ENCODE data around the gene DNAJB9.
"Not testable (repeated sequence)": the region's sequence is repeated elsewhere in the genome, so short reads cannot be mapped to it uniquely, and the experiment has no call there.

DNAJB9 gene

DNA sequence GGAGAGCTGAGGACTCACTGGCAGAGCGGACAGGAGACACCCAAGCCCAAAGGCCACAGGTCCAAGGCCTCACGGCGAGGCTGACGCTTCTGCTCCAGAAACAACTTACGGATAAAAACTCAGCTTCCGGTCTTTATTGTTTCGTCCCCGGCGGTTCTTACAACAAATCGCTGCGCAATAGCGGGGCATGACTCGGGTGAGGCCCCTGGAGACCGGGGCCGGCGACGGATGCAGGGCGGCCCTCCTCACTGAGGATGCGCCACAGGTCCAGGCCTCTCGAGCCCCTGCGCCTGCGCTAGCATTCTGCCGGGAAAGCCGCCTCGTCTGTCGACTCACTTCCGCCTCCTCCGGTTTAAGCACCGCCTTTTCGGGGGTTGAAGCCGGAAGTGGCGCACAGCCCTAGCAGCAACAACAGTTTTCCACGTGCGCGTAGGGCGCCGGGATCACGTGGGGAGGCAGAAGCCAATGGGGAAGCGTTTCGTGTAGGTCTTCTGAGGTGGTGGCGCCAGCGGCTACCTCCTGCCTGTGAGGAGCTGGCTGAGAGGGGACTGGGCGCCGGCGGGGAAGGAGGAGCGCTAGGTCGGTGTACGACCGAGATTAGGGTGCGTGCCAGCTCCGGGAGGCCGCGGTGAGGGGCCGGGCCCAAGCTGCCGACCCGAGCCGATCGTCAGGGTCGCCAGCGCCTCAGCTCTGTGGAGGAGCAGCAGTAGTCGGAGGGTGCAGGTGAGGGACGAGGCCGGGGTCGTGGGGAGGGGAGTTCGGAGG is at the start of gene DNAJB9, which contains the start of gene THAP5:
TSS of gene DNAJB9 (plus strand) at position 494 of the 765 bp plus-strand sequence. CDS start 1,853 bp downstream, outside the sequence.
TSS of gene THAP5 (minus strand) at position 326 of the 765 bp plus-strand sequence. CDS start at position 189, 137 bp downstream.
- peak; percentile 100 for DNase-seq

- no peak for DNase-seq
Measured at GRCh38 chr7:108522780-108523179, 46.9 kb upstream of the DNAJB9 start.

GRCh38 chr7:108525327-108525984 is 44.2 kb upstream of the DNAJB9 start:
- DNase-seq: no peak

DNA sequence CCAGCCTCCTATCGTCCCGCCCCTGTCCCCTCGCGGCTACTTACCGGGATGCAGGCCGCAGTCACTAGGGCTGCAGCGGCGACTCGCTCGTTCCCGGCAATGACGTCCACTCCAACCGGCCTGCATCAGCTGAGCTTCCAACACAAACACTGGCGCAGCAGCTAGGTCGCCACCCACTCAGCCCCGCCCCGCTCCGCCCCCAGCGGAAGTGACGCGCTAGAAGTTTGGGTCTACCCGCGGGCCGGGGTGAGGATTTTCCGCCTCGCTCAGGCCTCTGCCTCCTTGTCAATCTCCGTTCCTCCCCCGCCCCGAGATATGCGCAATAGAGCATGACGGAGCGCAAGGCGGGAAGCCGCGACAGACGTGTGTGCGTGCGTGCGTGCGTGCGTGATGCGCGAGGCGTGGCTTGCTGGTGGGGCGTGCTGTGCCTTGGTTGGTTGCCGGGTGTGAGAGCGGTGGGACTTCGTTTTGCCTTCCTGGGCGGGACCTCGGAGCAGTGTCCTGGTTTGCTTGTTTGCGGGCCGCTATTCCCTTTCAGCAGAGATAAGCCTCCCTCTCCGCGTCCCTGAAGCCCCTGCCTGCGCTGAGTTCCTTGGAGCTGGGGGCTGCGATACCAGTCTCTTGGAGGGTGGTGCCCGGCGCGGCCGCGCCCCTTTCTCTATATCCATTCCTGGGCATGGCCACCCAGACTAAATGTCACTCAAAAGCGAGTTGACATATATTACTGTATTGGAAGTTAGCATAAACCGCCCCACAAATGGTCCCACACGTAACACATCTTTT is 43.5 kb upstream of the DNAJB9 start, which contains the start of gene PNPLA8:
TSS of gene PNPLA8 (minus strand) at position 151 of the 783 bp plus-strand sequence. CDS start 10,644 bp downstream, outside the sequence.
- DNase-seq: peak; percentile 100

DNA sequence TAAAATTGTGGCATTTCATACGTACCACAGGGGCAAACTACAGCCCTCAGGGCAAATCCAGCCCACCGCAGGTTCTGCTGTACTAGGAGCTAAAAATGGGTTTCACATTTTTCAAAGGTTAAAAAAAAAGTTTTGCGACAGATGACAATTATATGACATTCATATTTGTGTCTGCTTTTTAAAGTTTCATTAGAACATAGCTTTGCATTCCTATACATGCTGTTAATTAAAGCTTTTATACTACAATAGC is 43.0 kb upstream of the DNAJB9 start:
- no peak for DNase-seq

DNA sequence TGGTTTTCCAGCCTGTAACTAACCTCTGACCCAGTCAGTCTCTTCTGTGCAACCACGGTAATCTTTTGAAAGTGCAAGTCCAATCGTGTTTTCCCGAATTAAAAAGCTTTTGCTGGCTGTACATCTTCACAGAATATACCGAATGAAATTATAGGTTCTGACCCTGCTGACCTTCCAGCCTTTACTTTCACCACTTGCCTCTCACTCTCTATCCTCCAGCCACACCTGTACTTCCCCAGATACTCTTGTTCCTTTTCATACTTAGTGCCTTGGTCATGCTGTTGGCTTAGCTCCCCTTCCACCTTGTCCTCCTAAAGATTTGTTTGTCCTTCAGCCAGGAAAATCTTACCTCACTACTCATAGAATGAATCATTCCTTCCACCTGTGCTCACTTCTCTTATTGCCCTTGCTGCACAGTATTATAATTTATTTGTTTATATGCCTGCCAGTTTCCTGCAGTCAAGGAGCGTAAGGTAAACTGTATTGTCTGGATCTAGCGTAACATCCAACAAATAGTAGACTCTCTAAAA is 41.4 kb upstream of the DNAJB9 start:
- no peak for DNase-seq

GRCh38 chr7:108529341-108529740 is 40.3 kb upstream of the DNAJB9 start:
- DNase-seq: no peak

- no peak for DNase-seq
Measured at GRCh38 chr7:108533712-108534111, 36.0 kb upstream of the DNAJB9 start.

- DNase-seq: no peak
Measured at GRCh38 chr7:108535257-108535656, 34.4 kb upstream of the DNAJB9 start.

DNA sequence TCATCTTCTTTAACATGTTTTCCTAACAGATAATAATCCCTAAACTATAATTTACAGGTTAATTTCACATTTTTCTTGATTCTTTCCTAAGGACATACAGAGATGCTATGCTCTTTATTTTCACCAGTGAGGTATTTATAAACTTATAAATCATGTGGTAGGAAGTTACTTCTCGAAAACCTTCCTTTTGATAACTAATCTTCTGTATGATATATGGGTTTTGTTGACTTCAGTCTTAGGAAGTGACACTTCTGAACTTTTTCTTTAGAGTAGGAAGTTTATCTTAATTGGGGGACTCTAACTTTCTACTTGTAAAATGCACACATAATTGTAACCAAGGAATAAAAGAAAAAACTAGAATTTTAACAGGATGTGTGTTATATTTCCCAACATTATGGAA is 33.9 kb upstream of the DNAJB9 start:
- DNase-seq: no peak

- DNase-seq: no peak
Measured at GRCh38 chr7:108537229-108537628, 32.4 kb upstream of the DNAJB9 start.

DNA sequence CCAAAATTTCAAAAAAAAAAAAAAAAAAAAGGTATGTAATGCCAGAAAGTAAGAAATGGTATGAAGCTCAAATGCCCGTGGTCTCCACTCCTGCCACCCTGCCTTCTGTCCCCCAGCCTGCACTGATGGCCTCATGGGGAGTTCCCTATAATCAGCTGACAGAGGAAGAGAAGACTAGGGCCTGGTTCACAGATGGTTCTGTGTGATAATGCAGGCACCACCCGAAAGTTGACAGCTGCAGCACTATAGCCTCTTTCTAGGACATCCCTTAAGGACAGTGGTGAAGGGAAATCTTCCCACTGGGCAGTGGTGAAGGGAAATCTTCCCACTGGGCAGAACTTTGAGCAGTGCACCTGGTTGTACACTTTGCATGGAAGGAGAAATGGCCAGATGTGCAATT is 31.4 kb upstream of the DNAJB9 start:
- DNase-seq: not testable (repeated sequence)

GRCh38 chr7:108538685-108539084 is 31.0 kb upstream of the DNAJB9 start:
- not testable (repeated sequence) for DNase-seq

DNA sequence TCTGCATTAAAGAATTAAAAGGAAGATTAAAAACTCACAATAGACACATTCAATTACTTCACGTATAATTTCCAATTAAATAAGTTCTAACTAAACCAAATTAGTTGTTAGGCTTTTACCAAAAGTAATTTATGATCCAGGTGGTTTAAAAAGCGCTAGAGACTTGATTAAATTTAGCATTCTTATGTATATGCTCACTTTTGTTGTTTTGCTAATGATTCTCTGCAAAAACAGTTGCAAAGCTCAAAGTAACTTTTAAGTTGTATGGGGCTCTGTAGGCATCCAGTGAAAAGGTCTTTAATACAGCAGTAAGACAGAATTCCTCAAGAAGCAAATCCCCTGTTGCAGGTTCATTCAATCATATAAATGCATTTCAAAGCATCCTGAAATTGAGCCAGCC is 28.2 kb upstream of the DNAJB9 start:
- DNase-seq: no peak

DNA sequence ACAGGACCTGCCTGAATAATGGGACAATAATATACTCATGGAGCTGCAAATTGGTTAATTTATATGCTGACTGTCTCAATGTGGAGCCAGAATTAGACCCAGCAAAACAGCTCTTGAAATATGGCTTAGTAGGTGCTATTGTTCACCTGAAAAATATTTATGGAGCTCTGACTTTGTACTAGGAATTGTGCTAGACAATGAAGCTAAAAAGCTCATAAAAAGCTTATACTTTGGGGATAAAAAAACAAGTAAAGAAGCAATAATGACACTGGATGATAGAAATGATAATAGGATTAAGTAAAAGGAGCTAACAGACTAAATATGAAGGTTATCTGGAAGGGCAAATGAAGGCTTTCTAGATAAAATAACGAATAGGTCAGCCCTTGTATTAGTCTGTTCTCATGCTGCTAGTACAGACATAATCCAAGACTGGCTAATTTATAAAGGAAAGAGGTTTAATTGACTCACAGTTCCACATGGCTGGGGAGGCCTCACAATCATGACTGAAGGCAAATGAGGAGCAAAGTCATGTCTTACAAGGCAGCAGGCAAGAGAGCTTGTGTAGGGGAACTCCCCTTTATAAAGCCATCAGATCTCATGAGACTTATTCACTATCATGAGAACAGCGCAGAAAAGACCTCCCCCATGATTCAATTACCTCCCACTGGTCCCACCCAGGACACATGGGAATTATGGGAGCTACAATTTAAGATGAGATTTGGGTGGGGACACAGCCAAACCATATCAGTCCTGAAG is 21.4 kb upstream of the DNAJB9 start:
- DNase-seq: not testable (repeated sequence)

DNA sequence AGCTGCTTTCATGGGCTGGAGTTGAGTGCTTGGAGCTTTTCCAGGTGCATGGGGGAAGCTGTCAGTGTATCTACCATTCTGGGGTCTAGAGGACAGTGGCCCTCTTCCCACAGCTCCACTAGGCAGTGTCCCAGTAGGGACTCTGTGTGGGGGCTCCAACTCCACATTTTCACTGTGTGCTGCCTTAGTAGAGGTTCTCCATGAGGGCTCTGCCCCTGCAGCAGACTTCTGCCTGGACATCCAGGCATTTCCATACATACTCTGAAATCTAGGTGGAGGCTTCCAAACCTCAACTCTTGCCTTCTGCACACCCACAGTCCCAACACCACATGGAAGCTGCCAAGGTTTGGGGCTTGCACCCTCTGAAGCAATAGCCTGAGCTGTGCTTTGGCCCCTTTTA is 13.0 kb upstream of the DNAJB9 start:
- DNase-seq: not testable (repeated sequence)

GRCh38 chr7:108557191-108557590 is 12.5 kb upstream of the DNAJB9 start:
- no peak for DNase-seq

DNA sequence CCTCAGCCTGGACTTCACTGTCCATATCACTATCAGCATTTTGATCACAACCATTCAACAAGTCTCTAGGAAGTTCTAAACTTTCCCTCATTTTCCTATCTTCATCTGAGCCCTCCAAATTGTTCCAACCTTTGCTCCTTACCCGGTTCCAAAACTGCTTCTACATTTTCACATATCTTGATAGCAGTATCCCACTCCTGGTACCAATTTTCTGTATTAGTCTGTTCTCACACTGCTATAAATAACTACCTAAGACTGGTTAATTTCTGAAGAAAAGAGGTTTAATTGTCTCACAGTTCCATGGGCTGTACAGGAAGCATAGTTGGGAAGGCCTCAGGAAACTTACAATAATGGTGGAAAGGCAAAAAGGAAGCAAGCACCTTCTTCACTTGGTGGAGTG is 12.1 kb upstream of the DNAJB9 start:
- no peak for DNase-seq

GRCh38 chr7:108559253-108559652 is 10.4 kb upstream of the DNAJB9 start:
- no peak for DNase-seq

DNA sequence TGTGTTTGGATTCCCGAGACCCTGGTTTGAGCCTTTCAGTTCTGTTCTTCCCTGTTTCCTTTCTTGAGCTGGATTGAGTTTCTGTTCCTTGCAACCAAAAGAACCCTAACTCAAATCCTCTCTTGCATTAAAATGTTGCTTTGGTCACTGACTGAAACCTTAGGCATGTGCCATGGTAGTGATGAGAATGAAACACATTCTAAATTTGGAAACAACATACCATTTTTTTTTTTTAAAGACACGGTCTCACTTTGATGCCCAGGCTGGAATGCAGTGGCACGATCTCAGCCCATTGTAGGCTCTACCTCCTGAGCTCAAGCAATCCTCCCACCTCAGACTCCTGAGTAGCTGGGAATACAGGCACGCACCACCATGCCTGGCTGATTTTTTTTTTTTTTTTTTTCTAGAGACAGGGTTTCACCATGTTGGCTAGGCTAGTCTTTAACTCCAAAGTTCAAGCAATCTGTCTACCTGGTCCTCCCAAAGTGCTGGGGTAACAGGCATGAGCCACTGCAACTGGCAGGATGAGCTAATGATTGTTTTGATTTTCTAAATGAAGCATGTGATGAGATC is 8.5 kb upstream of the DNAJB9 start:
- DNase-seq: no peak

- no peak for DNase-seq
Measured at GRCh38 chr7:108565987-108566386, 3.7 kb upstream of the DNAJB9 start.

DNA sequence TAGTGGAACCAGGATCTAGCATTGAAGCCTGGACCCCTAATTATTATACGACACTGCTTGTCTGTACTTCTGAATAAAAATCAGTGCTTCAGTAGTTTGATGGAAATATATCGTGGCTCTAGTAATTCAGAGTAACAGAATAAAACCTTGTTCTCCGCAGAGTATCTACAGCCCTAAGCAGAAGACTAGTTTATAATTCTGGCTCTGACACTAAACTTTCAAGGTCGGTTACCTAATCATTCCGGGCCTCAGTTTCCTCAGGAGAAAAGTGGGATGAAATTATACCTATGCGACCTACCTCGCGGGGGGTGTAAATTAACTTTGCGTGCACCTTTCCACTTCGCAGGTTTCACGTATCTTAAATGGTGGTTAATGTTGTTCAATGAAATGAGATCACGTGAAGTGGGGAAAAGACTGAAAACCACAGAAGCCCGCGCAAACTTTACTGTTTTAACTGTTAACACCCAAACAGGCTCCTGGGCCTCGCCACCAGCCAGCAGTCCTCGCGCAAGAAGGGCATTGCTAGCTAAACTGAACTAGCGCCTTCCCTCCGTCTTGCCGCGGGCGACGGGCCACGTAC is 783 bp upstream of the DNAJB9 start:
- no peak for DNase-seq
